GM19025 (cell line): ENCODE measurements around the gene PHACTR1.
"Not testable (repeated sequence)": the region's sequence is repeated elsewhere in the genome, so short reads cannot be mapped to it uniquely, and the experiment has no call there.

Experiments
- ATAC-seq: cut with Tn5 transposase; IDR thresholded peaks from one replicate; pipeline ENCODE4 v1.9.1; 2021; ENCODE audit warnings: mild to moderate bottlenecking, low read depth, moderate library complexity; ENCODE audit not compliant: unreplicated experiment

The PHACTR1 gene

GRCh38 chr6:13314806-13315205 lies 598.2 kb downstream of the PHACTR1 start:
- no peak for ATAC-seq

- no peak for ATAC-seq
Observed at GRCh38 chr6:13315896-13316295, 599.3 kb downstream of the PHACTR1 start.

GRCh38 chr6:13318821-13319220 lies 602.3 kb downstream of the PHACTR1 start:
- ATAC-seq = no peak

- no peak for ATAC-seq
Observed at GRCh38 chr6:13319891-13320564, 603.5 kb downstream of the PHACTR1 start.

- ATAC-seq = not testable (repeated sequence)
Observed at GRCh38 chr6:13326031-13326586, 609.5 kb downstream of the PHACTR1 start.

GRCh38 chr6:13327691-13328075 lies 611.1 kb downstream of the PHACTR1 start:
- ATAC-seq = no peak

GRCh38 chr6:13328076-13328874 lies 611.7 kb downstream of the PHACTR1 start, which contains the start of gene TBC1D7:
TBC1D7 (minus strand) TSS chr6:13328537; CDS start chr6:13326898, 1,639 bp downstream.
- ATAC-seq = peak; percentile 87

GRCh38 chr6:13328875-13329183 lies 612.3 kb downstream of the PHACTR1 start:
- no peak for ATAC-seq

GRCh38 chr6:13331516-13332348 lies 615.2 kb downstream of the PHACTR1 start:
- no peak for ATAC-seq

- no peak for ATAC-seq
Observed at GRCh38 chr6:13332349-13332706, 615.8 kb downstream of the PHACTR1 start.

- ATAC-seq = no peak
Observed at GRCh38 chr6:13334953-13335352, 618.4 kb downstream of the PHACTR1 start.

GRCh38 chr6:13336553-13336952 lies 620.0 kb downstream of the PHACTR1 start:
- no peak for ATAC-seq

- ATAC-seq = no peak
Observed at GRCh38 chr6:13338038-13338437, 621.5 kb downstream of the PHACTR1 start.
